Left colon (tissue), 2 donors: ENCODE results near the gene RHOD. TPM values are rescaled to one million over a fixed set of nuclear protein-coding genes. Genes with fewer than 3 reads are reported as not detected.

Experiments used
- ATAC-seq: fragments of 200-7000 bp; cut with Tn5 transposase; one replicate; pipeline ENCODE4 v1.9.1; 2020; ENCODE audit warnings: mild to moderate bottlenecking, moderate library complexity
- DNase-seq, 2 donors: peaks; one replicate each; pipeline ENCODE4 v3.0.0-alpha.2; 2020
- intact Hi-C, 2 donors: fragments of 100-400 bp; cut with DNase I in 1 of 2; cut with micrococcal nuclease in 1 of 2; formaldehyde crosslinking; loops; one replicate each; pipeline versions ENCODE4 v1.11.2 to v1.14.0; 2022; cut with DNase I, micrococcal nuclease
- long read RNA-seq: library from polyadenylated mRNA; unstranded; transcript quantifications from one replicate; pipeline ENCODE4 v2.0.0, GENCODE V29; 2021
- total RNA-seq, 2 donors: library from RNA; stranded (reverse); fragmentation: NEBNext Ultra II Directional; extraction: Animal tissue kit (Norgen Biotek cat#: 25700); gene quantifications; one replicate each; pipeline ENCODE4 v1.2.1, GENCODE V29; 2021
- donor health status: DM: no; HTN: no; CAD: no.
- donor health status: DM: yes; HTN: yes; CAD: no.

The RHOD gene, protein sequence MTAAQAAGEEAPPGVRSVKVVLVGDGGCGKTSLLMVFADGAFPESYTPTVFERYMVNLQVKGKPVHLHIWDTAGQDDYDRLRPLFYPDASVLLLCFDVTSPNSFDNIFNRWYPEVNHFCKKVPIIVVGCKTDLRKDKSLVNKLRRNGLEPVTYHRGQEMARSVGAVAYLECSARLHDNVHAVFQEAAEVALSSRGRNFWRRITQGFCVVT
- total RNA-seq: 1 to 10 TPM; 9.7 to 10.0 TPM
- long read RNA-seq, transcript RHOD-201 (5 exons, 1,129 nt): major isoform, 5 of 10 reads
- long read RNA-seq, partial matches to known transcripts: 5 of 10 reads
- long read RNA-seq, other reads (novel, unspliced or antisense): 0 of 10 reads

DNA sequence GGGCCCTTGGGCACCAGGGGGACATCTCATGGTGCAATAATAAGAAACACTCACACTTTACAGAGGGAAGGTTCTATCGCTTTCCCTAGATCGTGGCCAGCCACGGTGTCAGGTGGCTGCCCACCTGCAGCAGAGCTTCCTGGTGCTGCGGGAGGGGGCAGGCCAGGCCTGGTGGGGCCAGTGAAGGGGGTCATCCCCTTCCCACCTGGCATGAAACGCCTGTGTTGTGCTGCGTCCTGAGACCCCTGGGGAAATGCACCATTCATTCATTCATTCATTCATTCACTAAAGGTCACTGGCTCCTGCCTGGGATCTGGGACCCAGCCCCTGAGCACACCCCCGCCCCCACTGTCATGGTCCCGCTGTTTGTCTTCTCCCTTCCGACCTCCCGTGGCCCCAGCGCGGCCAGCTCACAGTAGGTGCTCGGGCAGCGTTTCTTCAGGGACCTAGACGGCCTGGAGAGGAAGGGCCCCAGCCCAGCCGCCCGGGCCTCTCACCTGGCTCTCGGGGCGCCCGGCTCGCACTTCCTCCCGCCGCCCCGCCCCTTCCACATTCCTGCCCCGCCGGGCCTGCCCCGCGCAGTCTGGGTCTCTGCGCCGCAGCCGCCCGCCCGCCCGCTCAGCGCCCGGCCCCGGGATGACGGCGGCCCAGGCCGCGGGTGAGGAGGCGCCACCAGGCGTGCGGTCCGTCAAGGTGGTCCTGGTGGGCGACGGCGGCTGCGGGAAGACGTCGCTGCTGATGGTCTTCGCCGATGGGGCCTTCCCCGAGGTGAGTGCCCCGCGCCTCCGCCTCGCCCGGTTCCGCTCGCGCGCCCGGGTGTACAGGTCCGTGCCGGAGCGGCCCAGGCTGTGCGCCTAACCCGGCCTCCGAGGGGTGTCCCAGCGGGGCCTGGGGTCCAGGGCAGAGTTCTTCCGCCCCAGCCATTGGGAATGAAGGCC, at the start of gene RHOD:
TSS of gene RHOD (plus strand) at position 581 of the 938 bp plus-strand sequence. CDS start at position 637, 56 bp downstream.
- DNase-seq: peak; percentile 61 to 69
- ATAC-seq: peak; percentile 68
- intact Hi-C loops: no loop called here

DNA sequence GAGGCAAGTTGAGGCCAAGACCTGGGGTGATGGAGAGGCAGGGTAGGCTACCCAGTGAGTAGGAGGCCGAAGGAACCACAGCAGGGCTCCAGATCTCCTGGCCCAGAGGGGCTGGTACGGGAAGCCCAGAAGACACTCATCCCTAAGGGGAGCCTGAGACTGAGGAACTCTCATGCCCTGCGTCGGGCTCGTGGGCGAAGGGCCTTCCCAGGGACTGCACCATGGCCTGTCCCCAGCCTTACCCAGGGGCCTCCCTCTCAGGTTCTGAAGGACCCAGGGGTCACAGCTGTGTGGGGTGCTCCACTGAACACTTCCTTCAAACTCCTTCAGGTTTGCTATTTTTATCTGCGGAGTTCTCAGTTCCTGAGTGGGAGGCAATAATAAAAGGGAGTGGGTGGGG, 49.5 kb upstream of the RHOD start:
- intact Hi-C loops: no loop called here
- DNase-seq: no peak

DNA sequence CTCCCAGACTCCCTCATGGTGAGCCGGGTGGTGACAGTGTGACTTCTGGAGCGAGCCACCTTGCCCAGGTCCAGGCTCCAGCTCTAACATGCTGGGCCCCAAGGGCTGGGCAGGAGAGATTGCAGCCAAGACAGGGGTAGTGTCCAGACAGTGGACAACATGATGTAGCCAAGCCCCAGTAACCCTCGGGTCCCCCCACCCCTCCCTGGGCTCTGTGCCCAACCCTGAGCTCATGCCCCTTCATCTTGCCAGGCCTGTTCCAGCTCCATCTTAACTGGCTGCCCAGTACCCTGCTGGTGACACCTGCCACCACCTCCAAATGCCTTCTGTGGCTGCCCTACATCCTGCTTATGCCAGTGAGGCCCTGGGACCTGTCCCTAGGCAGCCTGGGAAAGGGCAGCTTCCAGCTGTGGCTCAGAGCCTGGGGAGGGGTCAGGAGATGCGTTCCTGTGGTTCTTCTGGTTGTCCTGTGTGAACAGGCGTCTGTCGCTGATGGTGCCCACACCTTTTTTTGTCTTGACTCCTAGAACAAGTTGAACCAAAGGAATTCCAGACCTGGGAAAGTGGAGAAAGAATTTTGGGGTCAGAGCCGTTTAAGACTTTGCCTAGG, 46.2 kb upstream of the RHOD start:
- intact Hi-C loops: no loop called here
- ATAC-seq: no peak

More for the DNA sequence above, 49.5 kb upstream of the RHOD start:
- ATAC-seq: no peak

DNA sequence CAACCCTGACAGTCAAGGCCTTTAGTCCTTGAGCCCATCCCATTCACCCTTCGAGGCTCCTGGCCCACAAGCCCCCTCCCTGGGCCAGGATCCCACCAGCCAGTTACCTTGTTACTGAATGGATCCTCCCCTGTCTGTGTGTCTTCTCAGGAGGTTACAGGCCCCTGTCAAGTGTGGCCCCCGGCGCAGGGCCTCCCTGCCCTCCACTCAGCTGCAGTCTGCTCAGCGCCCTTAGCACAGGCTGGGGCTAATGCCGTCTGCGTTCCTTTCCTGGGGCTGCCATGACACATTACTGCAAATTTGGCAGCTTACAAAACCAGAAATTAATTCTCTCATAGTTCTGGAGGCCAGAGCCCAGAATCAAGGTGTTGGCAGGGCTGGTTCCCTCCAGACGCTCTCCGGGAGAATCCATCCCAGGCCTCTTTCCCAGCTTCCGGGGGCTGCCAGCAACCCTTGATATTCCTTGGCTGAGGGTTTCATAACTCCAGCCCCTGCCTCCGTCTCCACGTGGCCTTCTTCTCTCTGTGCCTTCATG, 43.1 kb upstream of the RHOD start:
- ATAC-seq (no peak), DNase-seq (no peak)
- intact Hi-C loops: no loop called here

More for the DNA sequence above, 46.2 kb upstream of the RHOD start:
- DNase-seq: no peak

DNA sequence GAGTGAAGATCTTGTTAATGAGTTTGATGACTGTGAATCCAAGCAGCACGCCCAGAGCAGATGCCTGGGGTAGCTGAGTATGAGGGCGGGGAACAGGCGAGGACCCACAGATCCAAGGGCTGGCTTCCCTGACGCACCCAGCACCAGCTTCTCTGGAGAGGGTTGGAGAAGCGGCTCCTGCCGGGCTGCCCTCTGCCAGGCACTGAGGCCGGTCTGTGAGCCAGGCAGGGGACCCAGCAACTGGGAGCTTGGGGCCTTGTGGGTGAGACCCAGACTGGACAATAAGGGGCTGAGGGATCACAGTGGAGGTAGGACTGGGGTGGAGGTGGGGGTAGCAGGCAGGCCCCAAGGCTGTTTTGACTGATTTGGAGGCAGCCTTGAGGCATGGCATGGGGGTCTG, 42.3 kb upstream of the RHOD start:
- ATAC-seq: no peak
- intact Hi-C loops: no loop called here

DNA sequence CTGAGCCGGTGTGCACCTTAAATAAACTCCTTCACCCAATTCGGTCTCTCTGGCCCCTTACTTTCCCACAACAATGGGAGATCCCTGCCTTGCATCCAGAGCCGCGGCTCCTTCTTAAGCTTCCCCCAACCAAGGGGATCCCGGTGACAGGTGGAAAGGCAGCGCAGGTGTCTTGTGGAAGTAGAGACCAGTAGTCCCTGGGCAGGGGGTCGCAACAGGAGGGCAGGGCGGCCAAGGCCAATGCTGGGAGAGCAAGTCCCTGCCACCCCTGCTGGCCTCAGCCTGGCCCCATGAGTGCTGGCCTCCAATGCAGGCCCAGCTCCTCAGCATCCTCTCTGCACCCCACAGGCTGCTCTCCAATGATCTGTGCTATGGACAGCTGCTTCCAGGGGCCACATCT, 41.6 kb upstream of the RHOD start:
- DNase-seq: no peak
- intact Hi-C loops: no loop called here
- no peak for ATAC-seq

More for the DNA sequence above, 42.3 kb upstream of the RHOD start:
- no peak for DNase-seq

DNA sequence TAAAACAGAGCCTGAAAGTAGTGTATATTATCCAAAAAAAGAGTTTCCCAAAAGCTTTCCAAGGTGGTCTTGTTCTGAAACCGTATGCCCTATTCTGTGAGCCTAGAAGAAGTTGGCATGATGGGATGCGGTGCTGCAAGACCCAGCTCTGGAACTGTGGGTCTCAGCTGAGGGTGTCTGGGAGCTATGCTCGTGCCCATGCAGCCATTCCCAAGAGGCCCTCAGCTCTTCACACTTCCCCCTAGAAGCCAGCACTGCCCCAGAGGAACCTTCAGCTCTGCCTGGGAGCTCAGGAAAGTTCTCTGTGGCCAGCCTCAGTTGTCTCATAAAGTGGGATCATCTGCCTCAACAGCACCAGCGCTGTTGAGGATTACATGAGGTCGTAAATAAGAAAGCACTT, 40.1 kb upstream of the RHOD start:
- ATAC-seq (no peak), DNase-seq (no peak)
- intact Hi-C loops: no loop called here

DNA sequence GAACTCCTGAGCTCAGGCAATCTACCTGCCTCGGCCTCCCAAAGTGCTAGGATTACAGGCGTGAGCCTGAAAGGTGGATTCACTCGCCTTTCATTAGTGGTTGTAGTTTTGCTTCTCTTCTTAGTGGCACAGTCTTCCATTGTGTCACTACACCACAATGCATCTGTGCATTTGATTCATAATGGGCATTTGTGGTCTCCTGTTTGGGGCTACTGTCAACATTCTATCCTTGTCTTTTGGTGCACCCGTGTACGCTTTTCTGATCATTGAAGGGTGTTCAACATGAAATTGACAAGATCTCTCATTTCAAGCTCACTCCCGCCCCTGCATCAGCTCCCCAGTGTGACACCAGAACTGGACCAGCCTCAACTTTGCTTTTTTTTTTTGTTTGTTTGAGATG, 35.7 kb upstream of the RHOD start:
- intact Hi-C loops: no loop called here

DNA sequence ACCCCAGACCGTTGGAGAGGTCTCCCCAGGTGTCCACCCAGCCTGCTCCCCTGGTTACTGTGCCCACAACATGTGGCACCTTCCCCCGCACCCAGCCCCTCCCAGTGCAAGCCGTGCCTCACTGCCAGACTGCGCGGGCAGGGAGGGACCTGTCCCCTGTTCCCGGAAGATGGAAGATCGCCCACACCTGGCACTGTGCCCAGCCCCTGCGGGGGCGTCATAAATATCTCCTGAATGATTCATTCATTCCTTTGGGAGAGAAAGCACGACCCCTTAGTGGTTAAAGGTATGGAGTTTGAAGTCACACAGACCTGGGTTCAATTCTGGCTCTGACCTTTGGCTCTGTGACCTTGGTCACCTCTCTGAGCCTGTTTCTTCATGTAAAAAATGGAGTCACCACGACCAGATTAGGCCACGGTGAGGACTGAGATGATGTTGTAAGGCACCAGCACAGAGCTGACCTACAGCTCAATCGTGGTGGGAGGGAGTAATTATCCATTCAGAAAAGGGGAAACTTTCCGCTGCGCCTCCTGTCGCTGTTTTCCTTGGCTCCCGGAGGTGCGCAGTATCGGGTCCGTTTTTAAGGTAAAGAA, 34.2 kb upstream of the RHOD start:
- DNase-seq (peak; percentile 52 to 64), ATAC-seq (peak; percentile 84)
- intact Hi-C loops: no loop called here

More for the DNA sequence above, 35.7 kb upstream of the RHOD start:
- no peak for DNase-seq
- ATAC-seq: no peak

DNA sequence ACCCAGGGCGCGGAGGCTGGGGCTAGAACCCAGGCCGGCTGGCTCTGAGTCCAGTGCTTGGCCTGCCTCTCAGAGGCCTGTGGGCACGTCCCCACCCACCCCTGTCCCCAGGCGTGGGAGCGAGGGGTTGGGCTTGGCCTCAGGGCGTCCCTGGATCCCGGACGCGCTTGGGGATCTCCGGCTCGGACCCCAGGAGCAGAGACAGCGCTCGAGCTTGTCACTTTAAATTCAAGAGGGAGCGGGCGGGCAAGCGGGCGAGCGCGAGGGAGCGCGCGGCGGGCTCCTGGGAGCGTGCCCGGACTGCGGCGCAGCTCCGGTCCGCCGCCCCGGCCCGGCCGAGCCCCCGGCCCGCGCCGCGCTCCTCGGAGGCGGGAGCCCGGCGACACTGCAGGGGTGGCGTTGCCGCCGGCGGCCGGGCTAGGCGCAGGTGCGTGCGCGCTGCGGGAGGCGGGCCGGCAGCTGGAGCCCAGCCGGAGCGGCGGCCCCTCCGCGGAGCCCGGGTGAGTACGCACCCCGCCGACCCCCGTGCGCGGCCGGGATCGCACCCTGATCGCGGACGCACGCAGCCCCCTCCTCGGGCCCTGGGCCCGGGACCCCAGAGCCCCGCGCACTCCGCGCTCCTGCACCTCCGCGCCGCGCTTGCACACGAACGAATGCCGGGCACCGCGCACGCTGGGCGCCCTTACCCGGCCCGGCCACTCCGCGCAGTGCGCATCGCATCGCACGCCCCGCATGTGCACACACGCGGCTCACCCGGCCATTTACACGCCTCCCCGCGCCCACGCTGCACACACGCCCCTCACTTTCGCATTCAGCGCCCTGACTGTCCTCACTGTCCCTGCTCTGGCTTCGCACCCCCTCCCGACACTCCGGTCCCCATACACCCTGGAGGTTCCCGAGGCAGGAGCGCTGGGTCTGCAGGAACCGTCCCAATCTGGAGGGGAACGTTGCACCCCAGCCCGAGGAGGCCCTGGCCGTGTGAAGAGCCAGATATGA, 33.4 kb upstream of the RHOD start, which contains the start of gene SYT12:
TSS of gene SYT12 (plus strand) at position 174 of the 996 bp plus-strand sequence. CDS start 7,011 bp downstream, outside the sequence.
- intact Hi-C loops: no loop called here
- DNase-seq (no peak), ATAC-seq (peak; percentile 29)

DNA sequence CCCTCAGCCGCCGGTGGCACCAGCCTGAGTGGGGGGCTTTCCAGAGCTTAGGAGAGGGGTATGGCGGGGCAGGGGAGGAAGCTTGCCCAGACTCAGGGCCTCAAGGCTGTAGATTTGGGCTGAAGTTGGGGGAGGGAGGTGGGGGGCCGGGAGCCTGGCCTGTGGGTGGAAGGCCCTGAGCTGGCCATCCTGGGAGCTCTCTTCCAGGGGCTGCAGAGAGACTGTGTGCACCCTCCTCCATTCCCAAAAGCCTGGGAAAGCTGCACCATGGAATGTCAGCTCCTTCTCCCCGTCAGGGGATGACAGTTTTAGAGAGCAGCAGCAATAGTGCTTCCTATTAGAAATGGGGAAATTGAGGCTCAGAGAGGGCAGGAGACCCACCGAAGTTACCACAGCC, 32.7 kb upstream of the RHOD start:
- intact Hi-C loops: no loop called here
- no peak for DNase-seq
- no peak for ATAC-seq

DNA sequence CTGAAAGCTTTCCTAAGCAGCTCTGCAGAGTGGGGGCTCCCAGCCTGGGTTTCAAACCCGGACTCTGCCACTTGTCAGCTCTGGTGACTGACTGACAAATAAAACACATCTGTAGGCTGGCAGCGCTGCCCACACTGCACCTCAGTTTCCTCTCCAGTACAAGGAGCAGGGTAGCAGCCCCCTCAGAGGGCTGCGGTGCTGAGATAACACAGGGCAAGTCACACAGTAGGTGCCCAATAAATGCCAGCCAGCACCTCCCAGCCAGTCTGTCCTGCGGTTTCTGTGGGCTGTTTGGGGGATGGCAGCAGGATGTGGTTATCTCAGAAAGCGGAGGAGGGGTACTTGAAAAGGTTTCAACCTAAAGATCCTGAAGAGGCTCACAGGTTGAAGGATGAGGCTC, 32.2 kb upstream of the RHOD start:
- ATAC-seq: no peak
- intact Hi-C loops: no loop called here
- DNase-seq: no peak

DNA sequence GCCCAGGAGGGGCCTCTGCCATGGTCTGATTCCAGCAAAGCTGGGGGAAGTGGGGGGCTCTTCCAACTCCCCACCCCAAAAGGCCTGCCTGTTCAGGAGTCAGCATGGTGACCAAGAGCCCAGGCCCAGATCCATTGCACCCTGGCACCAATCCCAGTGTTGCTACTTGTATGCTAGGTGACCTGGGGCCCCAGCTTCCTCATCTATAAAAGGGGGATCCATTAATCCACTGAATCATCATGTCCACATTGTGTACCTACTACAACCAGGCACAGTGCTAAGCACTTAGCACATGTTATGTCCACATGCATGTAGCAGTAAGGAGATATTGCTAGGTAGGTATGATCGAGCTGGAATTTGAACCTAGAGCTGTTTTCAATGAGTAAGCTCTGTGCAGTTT, 31.7 kb upstream of the RHOD start:
- DNase-seq: no peak
- intact Hi-C loops: no loop called here
- no peak for ATAC-seq

DNA sequence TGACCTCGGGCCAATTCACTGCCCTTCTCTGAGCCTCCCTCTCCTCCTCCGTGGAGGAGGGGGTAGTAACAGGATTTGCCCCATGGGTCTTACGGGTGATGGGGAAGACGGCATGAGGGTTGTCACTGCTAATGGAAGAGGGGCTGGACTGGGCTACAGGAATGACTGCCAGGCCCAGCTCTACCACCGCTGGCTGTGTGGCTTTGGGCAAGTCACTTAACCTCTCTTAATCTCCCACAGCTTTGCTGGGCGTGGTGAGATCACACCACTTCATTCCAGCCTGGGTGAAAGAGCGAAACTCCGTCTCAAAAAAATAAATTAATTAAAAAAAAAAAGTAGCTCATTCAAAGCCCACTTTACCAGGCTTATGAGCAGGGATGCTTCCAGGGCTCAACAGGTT, 30.9 kb upstream of the RHOD start:
- no peak for DNase-seq
- intact Hi-C loops: no loop called here
- ATAC-seq: no peak

DNA sequence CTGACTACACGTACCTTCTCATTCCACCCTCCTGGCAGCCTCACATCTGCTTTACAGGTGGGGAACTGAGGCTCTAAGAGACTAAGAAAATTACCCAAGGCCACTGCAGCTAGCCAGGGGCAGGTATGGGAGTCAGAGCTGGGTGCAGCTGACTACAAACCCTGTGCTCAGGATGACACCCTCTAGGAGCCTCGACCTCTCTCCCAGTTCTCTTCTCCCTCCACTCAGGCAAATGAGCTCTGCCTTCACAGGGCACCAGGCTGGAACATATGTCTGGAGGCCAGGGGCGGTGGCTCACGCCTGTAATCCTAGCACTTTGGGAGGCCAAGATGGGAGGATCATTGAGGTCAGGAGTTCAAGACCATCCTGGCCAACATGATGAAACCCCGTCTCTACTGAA, 29.7 kb upstream of the RHOD start:
- DNase-seq: no peak
- ATAC-seq: no peak

DNA sequence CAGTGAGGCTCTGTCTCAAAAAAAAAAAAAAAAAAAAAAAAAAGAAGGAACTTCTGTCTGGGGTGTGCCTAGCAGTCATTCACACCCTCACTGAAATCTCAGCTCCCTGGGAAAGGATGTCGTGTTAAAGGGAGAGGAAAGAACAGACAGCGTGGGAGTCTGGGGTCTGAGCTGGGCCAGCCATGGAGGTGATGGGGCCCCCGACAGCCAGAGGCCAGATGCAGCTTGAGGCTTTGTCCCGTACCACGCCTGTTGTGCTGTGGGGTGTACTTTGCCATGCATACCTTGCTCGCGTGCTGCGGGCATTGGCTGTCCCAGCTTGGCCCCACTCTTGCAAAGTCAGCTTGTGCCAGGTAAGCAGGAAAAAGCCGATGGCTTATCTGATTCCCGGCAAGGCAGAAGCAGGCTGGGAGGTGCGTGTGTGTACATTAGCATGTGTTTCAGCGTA, 29.1 kb upstream of the RHOD start:
- intact Hi-C loops: no loop called here
- ATAC-seq (no peak), DNase-seq (no peak)

More for the DNA sequence above, 29.7 kb upstream of the RHOD start:
- intact Hi-C loops: no loop called here

DNA sequence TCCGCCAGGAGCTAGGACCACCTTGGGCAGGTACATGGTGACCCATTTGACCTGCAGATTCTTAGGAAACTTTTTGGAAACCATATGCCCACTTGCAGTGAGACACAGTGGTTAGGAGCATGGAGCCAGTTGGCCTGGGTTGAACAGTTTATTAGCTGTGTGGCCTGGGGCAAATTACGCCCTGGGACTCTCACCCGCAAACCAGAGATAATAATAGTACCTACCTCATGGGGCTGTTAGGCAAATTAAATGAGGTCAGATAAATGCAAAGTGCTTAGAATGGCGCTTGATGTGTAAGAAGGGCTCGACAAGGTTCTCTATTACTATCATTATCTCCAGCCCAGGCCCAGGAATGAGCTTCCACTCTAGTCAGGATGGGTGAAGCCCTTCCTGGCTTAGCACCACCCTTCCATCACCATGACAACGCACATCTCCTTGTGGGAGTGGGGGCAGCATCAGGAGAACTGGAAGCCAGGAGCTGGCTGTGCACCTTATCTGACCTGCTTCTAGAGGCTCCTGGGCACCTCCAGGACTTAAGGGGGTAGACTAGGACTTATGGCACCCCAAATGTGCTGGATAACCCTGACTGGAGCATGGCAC, 28.6 kb upstream of the RHOD start:
- intact Hi-C loops: no loop called here
- DNase-seq (no peak), ATAC-seq (no peak)
